ENCODE measurements around the gene TRAF7. TPM values are rescaled to one million over a fixed set of nuclear protein-coding genes. Genes with fewer than 3 reads are reported as not detected.
"Not testable (repeated sequence)": the region's sequence is repeated elsewhere in the genome, so short reads cannot be mapped to it uniquely, and the experiment has no call there.

The TRAF7 gene
- total RNA-seq, 1 experiment from 2014 or later: 99.9 TPM

- no peak for DNase-seq (ENCODE audit: low spot score)
- in situ Hi-C loops (cut with HindIII; ENCODE audit: low sequenced_read_pairs): no loop called here
Measured at GRCh38 chr16:2189252-2189893, 33.8 kb downstream of the TRAF7 start.

- in situ Hi-C loops (cut with HindIII; ENCODE audit: low sequenced_read_pairs): no loop called here
- DNase-seq (ENCODE audit: low spot score): no peak
Measured at GRCh38 chr16:2190002-2190658, 34.5 kb downstream of the TRAF7 start.

- peak; percentile 46 for DNase-seq (ENCODE audit: low spot score)
- in situ Hi-C loops (cut with HindIII; ENCODE audit: low sequenced_read_pairs): no loop called here
Measured at GRCh38 chr16:2190659-2191445, 35.3 kb downstream of the TRAF7 start.

GRCh38 chr16:2191446-2191706 is 35.8 kb downstream of the TRAF7 start:
- DNase-seq (ENCODE audit: low spot score): peak; percentile 43
- in situ Hi-C loops (cut with HindIII; ENCODE audit: low sequenced_read_pairs): no loop called here

- in situ Hi-C loops (cut with HindIII; ENCODE audit: low sequenced_read_pairs): no loop called here
- DNase-seq (ENCODE audit: low spot score): no peak
Measured at GRCh38 chr16:2194166-2194834, 38.7 kb downstream of the TRAF7 start.

GRCh38 chr16:2194852-2195321 is 39.3 kb downstream of the TRAF7 start:
- in situ Hi-C loops (cut with HindIII; ENCODE audit: low sequenced_read_pairs): no loop called here
- peak; percentile 87 for DNase-seq (ENCODE audit: low spot score)

- in situ Hi-C loops (cut with HindIII; ENCODE audit: low sequenced_read_pairs): no loop called here
- no peak for DNase-seq (ENCODE audit: low spot score)
Measured at GRCh38 chr16:2195322-2196161, 40.0 kb downstream of the TRAF7 start.

- in situ Hi-C loops (cut with HindIII; ENCODE audit: low sequenced_read_pairs): no loop called here
- no peak for DNase-seq (ENCODE audit: low spot score)
Measured at GRCh38 chr16:2196162-2196980, 40.8 kb downstream of the TRAF7 start, which contains the start of gene CASKIN1. Gene CASKIN1 (minus strand): TSS chr16:2196605. CDS start chr16:2196432, 173 bp downstream.

- no peak for DNase-seq (ENCODE audit: low spot score)
- in situ Hi-C loops (cut with HindIII; ENCODE audit: low sequenced_read_pairs): no loop called here
Measured at GRCh38 chr16:2196981-2197511, 41.5 kb downstream of the TRAF7 start.

- no peak for DNase-seq (ENCODE audit: low spot score)
- in situ Hi-C loops (cut with HindIII; ENCODE audit: low sequenced_read_pairs): no loop called here
Measured at GRCh38 chr16:2197765-2198164, 42.2 kb downstream of the TRAF7 start.

GRCh38 chr16:2198283-2198682 is 42.7 kb downstream of the TRAF7 start:
- in situ Hi-C loops (cut with HindIII; ENCODE audit: low sequenced_read_pairs): no loop called here
- DNase-seq (ENCODE audit: low spot score): no peak

- no peak for DNase-seq (ENCODE audit: low spot score)
- in situ Hi-C loops (cut with HindIII; ENCODE audit: low sequenced_read_pairs): no loop called here
Measured at GRCh38 chr16:2199095-2199494, 43.5 kb downstream of the TRAF7 start.

GRCh38 chr16:2199621-2200139 is 44.1 kb downstream of the TRAF7 start:
- no peak for DNase-seq (ENCODE audit: low spot score)
- in situ Hi-C loops (cut with HindIII; ENCODE audit: low sequenced_read_pairs): no loop called here

GRCh38 chr16:2200313-2200712 is 44.7 kb downstream of the TRAF7 start:
- DNase-seq (ENCODE audit: low spot score): no peak
- in situ Hi-C loops (cut with HindIII; ENCODE audit: low sequenced_read_pairs): no loop called here

- in situ Hi-C loops (cut with HindIII; ENCODE audit: low sequenced_read_pairs); DNase-seq (ENCODE audit: low spot score): not testable (repeated sequence)
Measured at GRCh38 chr16:2203119-2203688, 47.6 kb downstream of the TRAF7 start.

GRCh38 chr16:2204416-2205103 is 49.0 kb downstream of the TRAF7 start:
- DNase-seq (ENCODE audit: low spot score): no peak
- in situ Hi-C loops (cut with HindIII; ENCODE audit: low sequenced_read_pairs): no loop called here
